Natural killer cell (primary cell): Measurements from ENCODE around the gene STK16. TPM values are rescaled to one million over a fixed set of nuclear protein-coding genes. Genes with fewer than 3 reads are reported as not detected.

Experiments
- ATAC-seq, 3 donors: fragments of 150-1000 bp in 2 of 3; fragments of 200-7000 bp in 1 of 3; cut with Tn5 transposase; 1 replicate in 1 of 3; 2 replicates in 2 of 3; pipeline ENCODE4 v1.10.0; 2021; ENCODE audit warnings: mild to moderate bottlenecking in 2 of 3, moderate library complexity in 2 of 3
- DNase-seq, 2 donors: peaks; one replicate each; pipeline versions ENCODE4 v3.0.0 to v3.0.0-alpha.2; 2013 to 2021; ENCODE audit warnings: mixed read lengths in 1 of 2
- H3K27ac ChIP-seq: one replicate; pipeline ENCODE4 v1.5.1; 2013; ENCODE audit warnings: mild to moderate bottlenecking, low read length
- H3K27me3 ChIP-seq: one replicate; pipeline ENCODE4 v1.6.1; 2013; ENCODE audit warnings: low read length; ENCODE audit not compliant: control insufficient read depth, insufficient read depth
- H3K36me3 ChIP-seq: one replicate; pipeline ENCODE4 v1.6.1; 2013; ENCODE audit warnings: low read length; ENCODE audit not compliant: control insufficient read depth, insufficient read depth
- H3K4me1 ChIP-seq: one replicate; pipeline ENCODE4 v1.6.1; 2013; ENCODE audit warnings: low read length; ENCODE audit not compliant: control insufficient read depth, insufficient read depth
- H3K4me3 ChIP-seq: one replicate; pipeline ENCODE4 v1.5.1; 2013; ENCODE audit warnings: low read length
- H3K9me3 ChIP-seq: one replicate; pipeline ENCODE4 v1.6.1; 2013; ENCODE audit warnings: low read length; ENCODE audit not compliant: control insufficient read depth, insufficient read depth
- H3K27ac Mint-ChIP-seq, 2 donors: one replicate each; pipeline ENCODE4 v1.8.0; 2022; ENCODE audit warnings: mild to moderate bottlenecking in 2 of 2, mixed read lengths in 2 of 2, moderate library complexity in 1 of 2
- H3K27me3 Mint-ChIP-seq, 2 donors: one replicate each; pipeline ENCODE4 v1.8.0; 2022; ENCODE audit warnings: low read depth in 2 of 2, mixed read lengths in 2 of 2
- H3K36me3 Mint-ChIP-seq: one replicate; pipeline ENCODE4 v1.8.0; 2022; ENCODE audit warnings: mixed read lengths
- H3K4me1 Mint-ChIP-seq, 2 donors: one replicate each; pipeline ENCODE4 v1.8.0; 2022; ENCODE audit warnings: mixed read lengths in 2 of 2
- H3K4me3 Mint-ChIP-seq: one replicate; pipeline ENCODE4 v1.8.0; 2022; ENCODE audit warnings: mild to moderate bottlenecking, moderate library complexity, mixed read lengths
- H3K9me3 Mint-ChIP-seq, 2 donors: one replicate each; pipeline ENCODE4 v1.8.0; 2022; ENCODE audit warnings: mixed read lengths in 2 of 2
- CTCF ChIP-seq: fragments of 200-600 bp; IDR thresholded peaks from one replicate; pipeline ENCODE4 v1.8.0; 2022; ENCODE audit warnings: antibody characterized with exemption
- WGBS: methylation state at CpG from one replicate; pipeline ENCODE4 v1.1.7; 2013; ENCODE audit warnings: missing lambda C conversion rate; ENCODE audit not compliant: insufficient coverage; 5-methylcytosine and 5-hydroxymethylcytosine counted together
- intact Hi-C: fragments of 100-400 bp; cut with micrococcal nuclease; formaldehyde crosslinking; loops from one replicate; pipeline ENCODE4 v1.14.2; 2022
- total RNA-seq, 4 donors: library from RNA; stranded (reverse); fragments of 120-200 nt in 1 of 4; gene quantifications; one replicate each; pipeline versions ENCODE4 v1.2.3 to v1.2.4, GENCODE V29; 2013 to 2022

STK16 gene
- total RNA-seq, 3 donors from 2014 or later (not counting 1 experiment from before 2014, with no cell fraction given) = 28.7 to 32.5 (median 32.4) TPM

- H3K36me3 Mint-ChIP-seq = no peaks in the 10 kb centered on the region
- no peak overlapping the region for H3K4me3 Mint-ChIP-seq
- peak overlapping the region; percentile 58 to 92 for H3K27ac Mint-ChIP-seq
- peaks cover 17% of the 10 kb centered on the region for H3K36me3 ChIP-seq
- H3K9me3 ChIP-seq = no peaks in the 10 kb centered on the region
- peaks cover 24 to 33% of the 10 kb centered on the region in 2 donors for H3K4me1 Mint-ChIP-seq
- no peaks in the 10 kb centered on the region for H3K9me3 Mint-ChIP-seq
- H3K27me3 ChIP-seq = no peaks in the 10 kb centered on the region
- 93% methylated on average over 24 of the region's 24 CpGs for WGBS
- peaks cover 52% of the 10 kb centered on the region for H3K4me1 ChIP-seq
- peak in 1 of 2 donors; percentile 5 for DNase-seq
- no peak for ATAC-seq
- H3K27me3 Mint-ChIP-seq = no peaks in the 10 kb centered on the region
- H3K4me3 ChIP-seq = no peak overlapping the region
- H3K27ac ChIP-seq = peak overlapping the region; percentile 37
- TF ChIP-seq CTCF = no peak
- intact Hi-C loops = loop anchor here (5.0 kb wide), 1 partner anchor 153 kb away; no protein-coding TSS in a partner anchor
Observed at GRCh38 chr2:219210196-219210885, 34.9 kb upstream of the STK16 start.

- Mint-ChIP-seq H3K4me1 (peaks cover 23 to 32% of the 10 kb centered on the region in 2 donors), H3K36me3 (no peaks in the 10 kb centered on the region), H3K4me3 (peak overlapping the region; percentile 71), H3K9me3 (no peaks in the 10 kb centered on the region), H3K27ac (peak overlapping the region; percentile 82 to 92), H3K27me3 (no peaks in the 10 kb centered on the region)
- DNase-seq = no peak
- ATAC-seq = no peak
- H3K27ac ChIP-seq = peak overlapping the region; percentile 27
- intact Hi-C loops = loop anchor here (1.0 to 5.0 kb wide), 4 partner anchors 40 to 177 kb away; partner anchors contain the start of gene NHEJ1
- H3K36me3 ChIP-seq = peaks cover 17% of the 10 kb centered on the region
- H3K27me3 ChIP-seq = no peaks in the 10 kb centered on the region
- no peak for TF ChIP-seq CTCF
- peaks cover 49% of the 10 kb centered on the region for H3K4me1 ChIP-seq
- H3K4me3 ChIP-seq = no peak overlapping the region
- H3K9me3 ChIP-seq = no peaks in the 10 kb centered on the region
- WGBS = over 99% methylated on average over 8 of the region's 9 CpGs
Observed at GRCh38 chr2:219210886-219211362, 34.4 kb upstream of the STK16 start.

GRCh38 chr2:219213026-219213415 lies 32.3 kb upstream of the STK16 start:
- H3K4me1 ChIP-seq = peaks cover 41% of the 10 kb centered on the region
- no peak for TF ChIP-seq CTCF
- no peaks in the 10 kb centered on the region for H3K9me3 ChIP-seq
- DNase-seq = no peak
- Mint-ChIP-seq H3K4me3 (no peak overlapping the region), H3K27ac (no peak overlapping the region), H3K27me3 (no peaks in the 10 kb centered on the region), H3K9me3 (no peaks in the 10 kb centered on the region), H3K36me3 (no peaks in the 10 kb centered on the region), H3K4me1 (peaks cover 20 to 27% of the 10 kb centered on the region in 2 donors)
- peaks cover 16% of the 10 kb centered on the region for H3K36me3 ChIP-seq
- no peak overlapping the region for H3K4me3 ChIP-seq
- ATAC-seq = no peak
- no peak overlapping the region for H3K27ac ChIP-seq
- intact Hi-C loops = loop anchor here (5.0 kb wide), 1 partner anchor 156 kb away; no protein-coding TSS in a partner anchor
- 97% methylated on average over 8 of the region's 8 CpGs for WGBS
- no peaks in the 10 kb centered on the region for H3K27me3 ChIP-seq
